ENCODE data around the gene ZFPM1. TPM values are rescaled to one million over a fixed set of nuclear protein-coding genes. Genes with fewer than 3 reads are reported as not detected.

ZFPM1 gene
- total RNA-seq, 4 donors from 2014 or later, result 0.40 to 1.4 (median 0.59) TPM

GRCh38 chr16:88575251-88575650 is 122.2 kb downstream of the ZFPM1 start:
- H3K27ac ChIP-seq, result no peak overlapping the region
- H3K4me1 ChIP-seq, result peaks cover 2 to 23% (median 15%) of the 10 kb centered on the region in 3 donors
- no peaks in the 10 kb centered on the region for H3K9me3 ChIP-seq
- no peak overlapping the region for H3K4me3 ChIP-seq
- H3K27me3 ChIP-seq, result no peaks in the 10 kb centered on the region
- WGBS, 2 donors (ENCODE audit: low coverage in 1 of 2), result 87 to 90% methylated on average over 11 of the region's 11 CpGs
- ATAC-seq, result no peak
- TF ChIP-seq POLR2AphosphoS5 (IDR thresholded peaks at IDR 0.05) (no peak), EP300 (IDR thresholded peaks at IDR 0.05) (no peak), POLR2A (IDR thresholded peaks at IDR 0.05) (no peak), CTCF (IDR thresholded peaks at IDR 0.05) (no peak)
- H3K36me3 ChIP-seq, result peaks cover 0 to 74% of the 10 kb centered on the region in 2 donors

GRCh38 chr16:88576307-88576706 is 123.2 kb downstream of the ZFPM1 start:
- Histone ChIP-seq H3K4me1 (peaks cover 1 to 16% (median 10%) of the 10 kb centered on the region in 3 donors), H3K27ac (no peak overlapping the region), H3K36me3 (peaks cover 0 to 84% of the 10 kb centered on the region in 2 donors), H3K4me3 (no peak overlapping the region), H3K9me3 (no peaks in the 10 kb centered on the region), H3K27me3 (no peaks in the 10 kb centered on the region)
- 90 to 91% methylated on average over 2 to 10 of the region's 13 CpGs for WGBS, 2 donors (ENCODE audit: low coverage in 1 of 2)
- TF ChIP-seq POLR2AphosphoS5 (IDR thresholded peaks at IDR 0.05) (no peak), POLR2A (IDR thresholded peaks at IDR 0.05) (no peak), EP300 (IDR thresholded peaks at IDR 0.05) (no peak), CTCF (IDR thresholded peaks at IDR 0.05) (no peak)
- ATAC-seq, result no peak

- no peak for ATAC-seq
- Histone ChIP-seq H3K9me3 (no peaks in the 10 kb centered on the region), H3K27me3 (no peaks in the 10 kb centered on the region), H3K4me3 (no peak overlapping the region), H3K4me1 (peaks cover 0 to 7% (median 1%) of the 10 kb centered on the region in 3 donors), H3K27ac (no peak overlapping the region), H3K36me3 (peaks cover 0 to 88% of the 10 kb centered on the region in 2 donors)
- 80 to 92% methylated on average over 1 to 20 of the region's 20 CpGs for WGBS, 2 donors (ENCODE audit: low coverage in 1 of 2)
- no peak for TF ChIP-seq POLR2AphosphoS5 (IDR thresholded peaks at IDR 0.05)
- no peak for TF ChIP-seq EP300 (IDR thresholded peaks at IDR 0.05)
- TF ChIP-seq POLR2A (IDR thresholded peaks at IDR 0.05), result no peak
- no peak for TF ChIP-seq CTCF (IDR thresholded peaks at IDR 0.05)
Measured at GRCh38 chr16:88577166-88577565, 124.1 kb downstream of the ZFPM1 start.

- ATAC-seq, result no peak
- no peaks in the 10 kb centered on the region for H3K27me3 ChIP-seq
- no peak overlapping the region for H3K4me3 ChIP-seq
- no peak for TF ChIP-seq POLR2A (IDR thresholded peaks at IDR 0.05)
- TF ChIP-seq EP300 (IDR thresholded peaks at IDR 0.05), result no peak
- WGBS, 2 donors (ENCODE audit: low coverage in 1 of 2), result 83 to 93% methylated on average over 10 to 20 of the region's 26 CpGs
- H3K36me3 ChIP-seq, result peaks cover 0 to 86% of the 10 kb centered on the region in 2 donors
- H3K4me1 ChIP-seq, result peaks cover 0 to 2% (median 0%) of the 10 kb centered on the region in 3 donors
- H3K27ac ChIP-seq, result no peak overlapping the region
- no peaks in the 10 kb centered on the region for H3K9me3 ChIP-seq
Measured at GRCh38 chr16:88578446-88579313, 125.6 kb downstream of the ZFPM1 start.

- Histone ChIP-seq H3K36me3 (peaks cover 0 to 89% of the 10 kb centered on the region in 2 donors), H3K9me3 (no peaks in the 10 kb centered on the region), H3K4me1 (peaks cover 0 to 13% (median 0%) of the 10 kb centered on the region in 3 donors), H3K4me3 (no peak overlapping the region), H3K27ac (no peak overlapping the region), H3K27me3 (no peaks in the 10 kb centered on the region)
- TF ChIP-seq POLR2A (IDR thresholded peaks at IDR 0.05), result no peak
- no peak for TF ChIP-seq CTCF (IDR thresholded peaks at IDR 0.05)
- TF ChIP-seq POLR2AphosphoS5 (IDR thresholded peaks at IDR 0.05), result no peak
- no peak for TF ChIP-seq EP300 (IDR thresholded peaks at IDR 0.05)
- ATAC-seq, result no peak
- WGBS, 2 donors (ENCODE audit: low coverage in 1 of 2), result 80 to 92% methylated on average over 10 to 12 of the region's 16 CpGs
Measured at GRCh38 chr16:88580371-88580770, 127.3 kb downstream of the ZFPM1 start.
